ENCODE data around the gene RPS27A.

DNA sequence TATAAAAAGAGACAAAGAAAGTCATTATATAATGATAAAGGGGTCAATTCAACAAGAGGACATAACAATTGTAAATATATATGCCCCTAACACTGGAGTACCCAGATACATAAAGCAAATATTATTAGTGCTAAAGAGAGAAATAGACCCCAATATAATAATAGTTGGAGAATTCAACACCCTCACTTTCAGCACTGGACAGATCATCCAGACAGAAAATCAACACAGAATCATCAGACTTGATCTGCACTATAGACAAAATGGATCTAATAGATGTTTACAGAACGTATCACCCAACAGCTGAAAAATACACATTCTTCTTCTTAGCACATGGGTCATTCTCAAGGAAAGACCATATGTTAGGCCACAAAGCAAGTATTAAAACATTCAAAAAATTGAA lies 32.1 kb upstream of the RPS27A start:
- no peak for TF ChIP-seq EZH2phosphoT487 (IDR thresholded peaks at IDR 0.05; ENCODE audit: insufficient read depth, low read depth)
- TF ChIP-seq EZH2 (IDR thresholded peaks at IDR 0.05; ENCODE audit: insufficient read depth, poor library complexity, severe bottlenecking): no peak

All from GM23248 (cell line).